Parathyroid adenoma (tissue), 2 donors: ENCODE measurements around the gene EP400.

ENCODE experiments used
- H2AFZ ChIP-seq: fragments of 300-600 bp; sonication (generic); one replicate; pipeline ENCODE4 v1.7.0; 2017; ENCODE audit warnings: antibody characterized with exemption, mild to moderate bottlenecking
- H3K27ac ChIP-seq: fragments of 300-600 bp; sonication (generic); one replicate; pipeline ENCODE4 v1.7.0; 2017
- H3K27me3 ChIP-seq: fragments of 300-600 bp; sonication (generic); one replicate; pipeline ENCODE4 v1.7.0; 2017; ENCODE audit warnings: low read length; ENCODE audit not compliant: control insufficient read depth, insufficient read depth
- H3K36me3 ChIP-seq: fragments of 300-600 bp; sonication (generic); one replicate; pipeline ENCODE4 v1.7.0; 2017; ENCODE audit warnings: low read length; ENCODE audit not compliant: control insufficient read depth, insufficient read depth
- H3K4me1 ChIP-seq: fragments of 300-600 bp; sonication (generic); one replicate; pipeline ENCODE4 v1.7.0; 2017; ENCODE audit warnings: control low read depth
- H3K4me2 ChIP-seq: fragments of 300-600 bp; sonication (generic); one replicate; pipeline ENCODE4 v1.7.0; 2017; ENCODE audit warnings: low read length
- H3K4me3 ChIP-seq: fragments of 300-600 bp; sonication (generic); one replicate; pipeline ENCODE4 v1.7.0; 2017; ENCODE audit warnings: low read depth, low read length
- H3K79me2 ChIP-seq: fragments of 300-600 bp; sonication (generic); one replicate; pipeline ENCODE4 v1.7.0; 2017; ENCODE audit warnings: control low read depth
- H3K9ac ChIP-seq: fragments of 300-600 bp; sonication (generic); one replicate; pipeline ENCODE4 v1.7.0; 2017; ENCODE audit warnings: mild to moderate bottlenecking
- H3K9me3 ChIP-seq: fragments of 300-600 bp; sonication (generic); one replicate; pipeline ENCODE4 v1.7.0; 2017; ENCODE audit warnings: low read length; ENCODE audit not compliant: control insufficient read depth
- CTCF ChIP-seq: fragments of 300-600 bp; sonication (generic); IDR thresholded peaks from one replicate; pipeline ENCODE4 v1.7.0; 2017; ENCODE audit warnings: antibody characterized with exemption, mild to moderate bottlenecking
- donor health status: primary hyperparathyroidism.

Gene EP400

GRCh38 chr12:131909752-131910219 lies 40.0 kb upstream of the EP400 start:
- Histone ChIP-seq H3K27me3 (no peaks in the 10 kb centered on the region), H2AFZ (no peak overlapping the region), H3K79me2 (peaks cover 15% of the 10 kb centered on the region), H3K4me2 (no peak overlapping the region), H3K9me3 (no peaks in the 10 kb centered on the region), H3K4me3 (no peak overlapping the region), H3K27ac (peak overlapping the region; percentile 79), H3K36me3 (no peaks in the 10 kb centered on the region), H3K9ac (no peak overlapping the region), H3K4me1 (peaks cover 31% of the 10 kb centered on the region)
- no peak for TF ChIP-seq CTCF

- Histone ChIP-seq H3K4me3 (no peak overlapping the region), H3K36me3 (no peaks in the 10 kb centered on the region), H3K4me2 (no peak overlapping the region), H2AFZ (no peak overlapping the region), H3K27me3 (no peaks in the 10 kb centered on the region), H3K9me3 (no peaks in the 10 kb centered on the region), H3K4me1 (peaks cover 31% of the 10 kb centered on the region), H3K27ac (peak overlapping the region; percentile 79), H3K79me2 (peaks cover 10% of the 10 kb centered on the region), H3K9ac (no peak overlapping the region)
- no peak for TF ChIP-seq CTCF
These were observed 39.3 kb upstream of the EP400 start for GRCh38 chr12:131910302-131911027.

- H3K79me2 ChIP-seq, result peaks cover 10% of the 10 kb centered on the region
- H3K9ac ChIP-seq, result no peak overlapping the region
- no peak for TF ChIP-seq CTCF
- H2AFZ ChIP-seq, result no peak overlapping the region
- H3K27me3 ChIP-seq, result no peaks in the 10 kb centered on the region
- no peaks in the 10 kb centered on the region for H3K36me3 ChIP-seq
- no peak overlapping the region for H3K4me2 ChIP-seq
- peaks cover 31% of the 10 kb centered on the region for H3K4me1 ChIP-seq
- H3K4me3 ChIP-seq, result no peak overlapping the region
- H3K27ac ChIP-seq, result peak overlapping the region; percentile 79
- H3K9me3 ChIP-seq, result no peaks in the 10 kb centered on the region
These were observed 38.6 kb upstream of the EP400 start for GRCh38 chr12:131911028-131911650.

GRCh38 chr12:131911851-131912477 lies 37.8 kb upstream of the EP400 start:
- peaks cover 31% of the 10 kb centered on the region for H3K4me1 ChIP-seq
- no peaks in the 10 kb centered on the region for H3K36me3 ChIP-seq
- no peak for TF ChIP-seq CTCF
- no peaks in the 10 kb centered on the region for H3K9me3 ChIP-seq
- H3K79me2 ChIP-seq, result peaks cover 6% of the 10 kb centered on the region
- no peak overlapping the region for H3K27ac ChIP-seq
- H2AFZ ChIP-seq, result no peak overlapping the region
- H3K27me3 ChIP-seq, result no peaks in the 10 kb centered on the region
- no peak overlapping the region for H3K9ac ChIP-seq
- no peak overlapping the region for H3K4me3 ChIP-seq
- H3K4me2 ChIP-seq, result no peak overlapping the region
